HCEC 1CT (cell line): Measurements from ENCODE around the gene PRCD.
"Not testable (repeated sequence)": the region's sequence is repeated elsewhere in the genome, so short reads cannot be mapped to it uniquely, and the experiment has no call there.

ENCODE experiments used
- DNase-seq: peaks from one replicate; pipeline ENCODE4 v3.0.0-alpha.2; 2017

Gene PRCD

DNA sequence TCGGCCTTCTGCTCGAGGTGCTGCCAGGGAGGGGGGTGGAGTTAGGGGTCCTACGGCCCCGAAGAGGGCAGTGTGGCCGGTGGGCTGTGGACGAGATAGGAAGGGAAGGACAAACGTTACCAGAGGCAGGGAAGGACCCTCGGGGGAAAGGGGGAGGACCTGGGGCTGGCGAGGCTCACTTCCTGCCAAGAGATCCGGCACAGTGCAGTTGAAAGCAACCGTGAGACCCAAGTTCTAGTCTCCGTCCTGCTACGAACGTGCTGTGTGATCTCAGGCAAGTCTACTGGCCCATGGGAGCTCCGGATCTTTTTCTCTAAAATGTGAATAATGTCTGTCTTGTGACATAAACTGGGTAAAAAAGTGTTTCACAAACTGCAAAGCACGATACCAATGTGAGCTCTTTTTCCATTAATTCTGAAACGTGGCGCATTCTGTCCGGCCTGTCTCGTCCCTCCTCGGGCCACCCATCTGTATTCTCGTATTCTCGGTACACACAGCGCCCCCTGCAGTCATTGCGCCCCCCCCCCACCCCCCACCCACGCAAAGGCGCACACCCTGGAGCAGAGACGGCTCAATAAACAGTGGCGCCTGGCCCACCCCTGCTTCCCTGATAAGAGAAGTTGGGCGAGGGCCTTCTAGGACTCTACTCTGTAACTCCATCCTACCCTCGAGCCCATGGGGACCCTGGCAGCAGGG, 11.2 kb upstream of the PRCD start:
- DNase-seq = no peak

DNA sequence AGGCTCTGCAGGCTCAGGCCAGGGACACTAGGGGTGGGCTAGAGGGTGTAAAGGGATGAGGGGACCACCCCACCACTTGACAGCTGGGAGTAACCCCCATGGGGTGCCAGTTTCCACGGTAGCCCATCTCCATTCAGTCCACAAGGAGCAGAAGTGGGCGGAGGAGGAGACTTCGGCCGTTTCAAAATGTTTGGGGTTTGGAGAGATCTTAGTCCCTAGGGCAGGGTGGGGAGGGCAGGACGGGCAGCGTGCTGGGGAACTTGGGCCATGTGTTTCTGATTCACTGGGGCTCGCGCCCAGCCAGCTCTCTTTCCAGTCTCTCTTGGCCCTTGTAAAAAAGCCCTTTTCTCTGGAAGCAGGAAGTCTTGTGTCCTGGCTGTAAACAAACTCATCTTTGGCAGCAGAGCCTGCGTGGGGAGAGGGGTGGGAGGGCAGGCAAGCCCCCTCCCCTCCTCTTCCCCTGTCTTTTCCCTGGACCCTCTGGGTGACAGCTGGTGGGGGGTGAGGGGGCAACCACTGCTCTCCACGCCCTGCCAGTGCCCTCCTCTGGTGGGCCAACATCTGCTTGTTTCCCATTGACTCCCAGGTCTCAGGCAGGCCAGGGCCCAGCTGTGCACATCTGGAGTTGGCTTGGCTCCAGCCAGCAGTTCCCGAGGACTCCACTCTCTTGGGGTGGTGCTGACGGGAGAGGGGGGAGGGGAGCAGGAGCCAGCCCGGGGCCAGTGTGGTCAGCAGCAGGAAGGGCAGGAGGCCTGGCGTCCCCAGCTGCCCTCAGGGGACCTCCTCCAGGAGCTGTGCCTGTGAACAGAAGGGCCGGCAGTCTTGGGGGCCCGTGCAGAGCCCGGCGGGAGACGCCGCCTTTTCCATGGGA, 10.4 kb upstream of the PRCD start:
- DNase-seq = peak; percentile 97

DNA sequence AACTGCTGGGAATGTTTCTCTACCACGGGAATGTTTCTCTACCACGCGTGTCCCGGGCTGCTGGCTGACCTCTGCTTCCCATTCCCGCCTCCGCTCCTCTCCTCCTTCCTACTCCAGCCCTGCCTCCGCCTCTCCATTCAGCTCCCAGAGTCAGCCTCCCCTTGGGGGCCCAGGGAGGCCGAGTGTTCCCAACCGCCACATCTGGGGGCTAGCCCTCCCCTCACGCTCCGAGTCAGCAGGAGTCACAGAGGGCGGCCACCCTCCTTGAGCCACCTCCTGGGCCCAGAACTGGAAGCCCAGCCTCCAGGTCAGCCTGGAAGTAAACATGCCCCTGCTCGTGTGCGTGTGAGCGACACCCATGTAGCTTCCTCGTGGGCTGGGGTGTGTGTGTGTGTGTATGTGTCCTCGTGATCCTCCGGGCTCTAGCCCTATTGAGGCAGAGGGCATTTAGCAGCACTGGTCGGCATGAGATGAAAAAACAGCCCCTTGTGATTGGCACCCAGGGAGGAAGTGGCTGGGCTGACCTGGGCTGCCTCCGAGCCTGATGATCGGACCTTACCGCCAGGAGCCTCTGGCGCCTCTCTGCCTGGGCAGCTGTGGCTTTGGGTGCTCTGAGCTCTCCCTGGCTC, 9.6 kb upstream of the PRCD start:
- DNase-seq = no peak

GRCh38 chr17:76530811-76531485, 8.9 kb upstream of the PRCD start:
- DNase-seq = no peak

GRCh38 chr17:76531486-76532038, 8.3 kb upstream of the PRCD start:
- DNase-seq = no peak

- no peak for DNase-seq
These were observed 7.7 kb upstream of the PRCD start for GRCh38 chr17:76532072-76532651.

- not testable (repeated sequence) for DNase-seq
These were observed 6.0 kb upstream of the PRCD start for GRCh38 chr17:76533640-76534359.

DNA sequence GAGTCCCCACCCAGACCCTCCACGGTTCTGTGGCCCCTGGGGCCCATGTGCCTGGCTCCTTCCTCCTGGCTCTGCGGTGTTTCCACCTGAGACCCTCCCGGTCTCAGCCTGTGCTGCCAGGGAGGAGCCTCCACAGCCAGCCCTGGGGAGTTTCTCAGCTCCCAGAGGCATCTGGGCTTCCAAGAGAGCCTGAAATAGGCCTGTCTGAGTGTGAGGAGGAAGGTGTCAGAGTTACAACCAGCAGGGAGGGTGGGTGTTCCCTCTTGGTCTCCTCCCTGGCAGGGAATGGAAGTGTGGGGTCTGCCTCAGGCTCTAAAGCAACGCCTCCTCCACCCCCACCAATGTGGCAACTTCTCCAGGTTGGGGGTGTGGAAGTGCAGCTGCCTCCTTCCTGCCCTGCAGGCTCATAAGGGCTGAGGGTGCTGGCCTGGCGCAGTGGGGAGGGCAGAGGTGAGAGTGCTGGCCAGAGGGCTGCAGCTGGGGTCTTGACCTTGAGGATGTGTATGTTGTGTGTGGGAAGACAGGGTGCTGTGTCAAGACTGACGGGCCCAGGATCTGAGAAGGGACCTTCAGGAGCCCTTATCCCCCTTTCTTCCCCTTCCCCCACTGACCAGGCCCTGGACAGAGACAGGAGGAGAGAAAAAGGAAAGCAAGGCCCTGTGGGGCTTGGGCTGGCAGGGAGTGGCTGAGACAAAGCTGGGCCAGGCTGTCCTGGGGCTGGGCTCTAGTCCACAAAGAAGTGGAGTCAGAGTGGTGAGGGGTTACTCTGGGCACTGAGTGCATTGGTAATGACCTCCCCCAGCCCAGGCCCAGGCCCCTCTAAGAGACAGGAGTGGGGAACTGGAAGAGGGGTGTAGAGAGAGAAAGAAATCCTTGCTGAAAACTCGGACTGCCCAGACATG, 4.8 kb upstream of the PRCD start:
- DNase-seq = no peak

DNA sequence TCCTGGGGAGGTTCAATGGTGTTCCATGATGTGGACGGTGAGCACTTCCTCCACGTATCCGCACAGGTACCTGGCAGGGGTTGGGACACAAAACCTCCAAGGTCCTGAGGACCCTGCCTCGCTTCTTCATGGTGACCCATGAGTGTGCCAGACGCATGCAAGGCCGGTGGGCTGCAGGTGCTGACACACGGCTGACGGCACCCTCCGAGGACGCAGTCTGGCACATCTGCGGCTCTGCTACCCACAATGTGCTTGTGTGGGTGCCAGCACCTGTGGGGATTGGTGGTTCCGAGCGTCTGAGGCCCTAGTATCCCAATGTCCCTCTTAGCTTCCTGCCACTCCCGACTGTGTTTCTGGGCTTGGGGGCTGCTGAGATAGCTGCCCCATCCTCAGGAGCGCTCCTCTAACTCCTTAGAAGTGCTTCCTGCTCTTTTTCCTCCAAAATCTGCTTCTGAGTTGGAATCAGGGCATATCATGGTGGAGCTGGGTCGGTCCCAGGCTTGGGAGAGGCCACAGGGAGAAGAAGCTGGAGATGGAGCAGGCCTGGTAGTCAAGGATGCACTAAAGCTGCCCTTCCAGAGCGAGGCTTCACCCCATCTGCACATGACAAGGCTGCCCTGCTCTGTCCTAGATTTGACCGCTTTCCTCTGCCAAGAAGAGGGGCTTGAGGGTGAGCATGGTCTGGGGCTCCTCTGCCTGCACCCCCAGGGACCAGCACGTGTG, 3.9 kb upstream of the PRCD start:
- no peak for DNase-seq

GRCh38 chr17:76536511-76537287, 3.1 kb upstream of the PRCD start:
- DNase-seq = no peak

- DNase-seq = peak; percentile 41
These were observed 2.6 kb upstream of the PRCD start for GRCh38 chr17:76537288-76537577.

- no peak for DNase-seq
These were observed 2.1 kb upstream of the PRCD start, which contains the start of gene CYGB for GRCh38 chr17:76537578-76538280. TSS of gene CYGB (minus strand) at chr17:76537709. CDS start at chr17:76537542, 167 bp downstream.

GRCh38 chr17:76538281-76538931, 1.4 kb upstream of the PRCD start:
- DNase-seq = no peak

DNA sequence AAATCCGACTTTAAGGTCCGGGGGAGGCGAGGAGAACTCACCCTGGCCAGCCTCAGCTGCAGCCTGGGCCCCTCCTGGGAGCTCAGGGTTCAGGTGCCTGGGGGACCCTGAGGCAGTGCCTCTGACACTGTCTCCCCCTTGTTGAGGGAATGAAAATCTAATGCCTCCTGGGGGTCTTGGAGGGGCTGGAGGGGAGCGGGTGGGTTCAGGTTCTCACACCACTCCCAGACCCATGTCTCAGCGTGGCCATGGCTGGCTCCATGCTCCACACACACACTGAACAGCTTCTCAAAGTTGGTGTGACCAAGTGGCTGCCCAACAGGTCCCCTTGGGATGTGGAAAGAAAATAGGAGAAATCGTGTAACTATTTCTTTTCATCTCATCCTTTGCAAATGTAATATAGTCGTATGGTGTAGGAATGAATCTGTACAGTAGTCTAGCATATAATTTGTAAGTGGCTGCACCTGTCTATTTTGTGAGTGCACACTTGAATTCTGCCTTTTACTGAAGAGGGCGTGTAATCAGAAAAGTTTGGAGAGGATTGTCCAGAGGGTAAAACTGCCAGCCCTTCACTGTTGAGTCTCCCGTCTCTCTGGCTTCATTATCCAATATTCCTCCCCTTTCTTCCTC, 788 bp upstream of the PRCD start:
- no peak for DNase-seq

DNA sequence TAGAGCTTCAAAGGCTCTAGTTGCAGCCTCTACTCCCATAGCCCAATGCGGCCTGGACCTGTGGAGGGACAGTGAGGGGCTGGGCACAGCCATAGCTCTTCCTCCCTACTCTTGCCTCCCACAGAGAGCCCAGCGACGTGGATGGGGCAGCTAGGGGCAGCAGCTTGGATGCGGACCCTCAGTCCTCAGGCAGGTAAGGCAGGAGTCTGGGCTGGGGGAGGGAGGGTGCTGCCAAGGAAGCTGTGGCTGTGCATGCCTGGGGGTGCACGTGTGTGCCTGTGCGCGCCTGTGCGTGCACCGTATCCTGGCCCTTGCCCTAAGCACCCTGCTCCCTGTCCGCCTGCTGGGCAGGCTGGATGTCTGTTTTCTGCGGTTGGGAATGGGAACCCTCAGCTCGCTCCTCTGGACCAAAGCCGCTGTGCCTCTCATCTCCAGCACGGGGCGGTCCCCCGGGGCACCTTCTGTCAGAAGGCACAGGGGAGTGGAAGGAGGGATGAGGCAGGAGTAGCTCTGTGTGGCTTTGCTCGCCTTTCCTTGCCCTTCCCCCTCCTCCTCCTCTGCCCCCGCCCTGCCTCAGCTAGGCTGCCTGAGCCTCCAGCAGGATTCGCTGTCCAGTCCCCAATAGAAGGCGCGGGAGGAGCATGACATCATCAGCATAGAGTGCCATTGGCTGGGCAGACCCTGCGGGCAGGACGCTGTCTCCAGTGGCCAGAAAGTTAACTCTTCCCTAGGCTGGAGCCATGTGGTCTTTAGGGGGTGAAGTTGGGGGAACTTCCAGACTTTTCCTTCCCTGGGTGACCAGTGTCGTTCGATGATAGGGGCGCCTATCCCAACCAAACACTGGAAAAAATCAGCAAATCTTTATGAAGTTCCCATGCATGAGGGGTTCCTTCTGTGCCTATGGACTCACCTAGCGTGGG, 797 bp downstream of the PRCD start:
- peak; percentile 96 for DNase-seq

GRCh38 chr17:76541739-76542454, 2.1 kb downstream of the PRCD start:
- DNase-seq = no peak
